Colonic mucosa (tissue), 4 donors: ENCODE measurements around the gene CALML5. TPM values are rescaled to one million over a fixed set of nuclear protein-coding genes. Genes with fewer than 3 reads are reported as not detected.

Experiments used
- DNase-seq: peaks from one replicate; pipeline ENCODE4 v3.0.0-alpha.2; 2020
- H3K27ac ChIP-seq: fragments of 200-600 bp; one replicate; pipeline ENCODE4 v1.8.0; 2021
- H3K27me3 ChIP-seq: fragments of 200-600 bp; one replicate; pipeline ENCODE4 v1.8.0; 2021
- H3K36me3 ChIP-seq: fragments of 200-600 bp; one replicate; pipeline ENCODE4 v1.8.0; 2021
- H3K4me1 ChIP-seq: fragments of 200-600 bp; one replicate; pipeline ENCODE4 v1.8.0; 2021; ENCODE audit warnings: mild to moderate bottlenecking
- H3K4me3 ChIP-seq: fragments of 200-600 bp; one replicate; pipeline ENCODE4 v1.8.0; 2021
- H3K9ac ChIP-seq, 2 donors: one replicate each; pipeline ENCODE4 v1.7.0; 2013; ENCODE audit warnings: control low read depth in 2 of 2, low read depth in 2 of 2, low read length in 2 of 2
- H3K9me3 ChIP-seq: fragments of 200-600 bp; one replicate; pipeline ENCODE4 v1.8.0; 2021
- intact Hi-C: fragments of 100-400 bp; cut with DNase I; formaldehyde crosslinking; loops from one replicate; pipeline ENCODE4 v1.14.1; 2022
- total RNA-seq, 2 donors: library from RNA; stranded (reverse); fragmentation: NEBNext Ultra II Directional in 1 of 2; extraction: Animal tissue kit (Norgen Biotek cat#: 25700) in 1 of 2; gene quantifications; one replicate each; pipeline ENCODE4 v1.2.1, GENCODE V29; 2021
- TF ChIP-seq, protein P1 (sequence below): fragments of 200-600 bp; IDR thresholded peaks from one replicate; pipeline ENCODE4 v1.8.0; 2022; ENCODE audit warnings: antibody characterized with exemption, mild to moderate bottlenecking
- donor health status: healthy.
- donor health status: DM: no; HTN: no; CAD: no.
- donor health status: DM: no; HTN: no; CAD: no.

Gene CALML5
- total RNA-seq, 2 donors from 2014 or later, result not detected

- no peak overlapping the region for H3K9ac ChIP-seq
- no peaks in the 10 kb centered on the region for H3K36me3 ChIP-seq
- H3K27ac ChIP-seq, result no peak overlapping the region
- no peak overlapping the region for H3K4me3 ChIP-seq
- no peaks in the 10 kb centered on the region for H3K4me1 ChIP-seq
- no peaks in the 10 kb centered on the region for H3K9me3 ChIP-seq
- TF ChIP-seq, protein P1, sequence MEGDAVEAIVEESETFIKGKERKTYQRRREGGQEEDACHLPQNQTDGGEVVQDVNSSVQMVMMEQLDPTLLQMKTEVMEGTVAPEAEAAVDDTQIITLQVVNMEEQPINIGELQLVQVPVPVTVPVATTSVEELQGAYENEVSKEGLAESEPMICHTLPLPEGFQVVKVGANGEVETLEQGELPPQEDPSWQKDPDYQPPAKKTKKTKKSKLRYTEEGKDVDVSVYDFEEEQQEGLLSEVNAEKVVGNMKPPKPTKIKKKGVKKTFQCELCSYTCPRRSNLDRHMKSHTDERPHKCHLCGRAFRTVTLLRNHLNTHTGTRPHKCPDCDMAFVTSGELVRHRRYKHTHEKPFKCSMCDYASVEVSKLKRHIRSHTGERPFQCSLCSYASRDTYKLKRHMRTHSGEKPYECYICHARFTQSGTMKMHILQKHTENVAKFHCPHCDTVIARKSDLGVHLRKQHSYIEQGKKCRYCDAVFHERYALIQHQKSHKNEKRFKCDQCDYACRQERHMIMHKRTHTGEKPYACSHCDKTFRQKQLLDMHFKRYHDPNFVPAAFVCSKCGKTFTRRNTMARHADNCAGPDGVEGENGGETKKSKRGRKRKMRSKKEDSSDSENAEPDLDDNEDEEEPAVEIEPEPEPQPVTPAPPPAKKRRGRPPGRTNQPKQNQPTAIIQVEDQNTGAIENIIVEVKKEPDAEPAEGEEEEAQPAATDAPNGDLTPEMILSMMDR, result no peak
- intact Hi-C loops, result no loop called here
- H3K27me3 ChIP-seq, result no peaks in the 10 kb centered on the region
- DNase-seq, result no peak
Measured at GRCh38 chr10:5482016-5482415, 17.4 kb downstream of the CALML5 start.

DNA sequence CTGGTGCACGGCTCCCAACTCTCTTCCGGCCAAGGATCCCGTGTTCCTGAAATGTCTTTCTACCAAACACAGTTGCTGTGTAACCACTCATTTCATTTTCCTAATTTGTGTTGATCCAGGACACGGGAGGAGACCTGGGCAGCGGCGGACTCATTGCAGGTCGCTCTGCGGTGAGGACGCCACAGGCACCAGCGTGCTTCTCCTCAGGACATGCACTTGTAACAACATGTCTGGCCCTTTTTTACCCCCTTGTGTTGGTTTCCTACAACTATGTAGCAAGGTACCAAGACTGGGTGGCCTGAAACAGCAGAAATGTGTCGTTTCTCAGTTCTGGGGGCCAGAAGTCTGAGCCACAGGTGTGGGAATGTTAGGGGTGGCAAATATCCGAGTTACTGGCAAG is 18.2 kb downstream of the CALML5 start:
- Histone ChIP-seq H3K4me1 (no peaks in the 10 kb centered on the region), H3K27ac (no peak overlapping the region), H3K9me3 (no peaks in the 10 kb centered on the region), H3K9ac (no peak overlapping the region), H3K27me3 (no peaks in the 10 kb centered on the region), H3K36me3 (no peaks in the 10 kb centered on the region), H3K4me3 (no peak overlapping the region)
- no peak for DNase-seq
- intact Hi-C loops, result no loop called here
- TF ChIP-seq, protein P1, result no peak

DNA sequence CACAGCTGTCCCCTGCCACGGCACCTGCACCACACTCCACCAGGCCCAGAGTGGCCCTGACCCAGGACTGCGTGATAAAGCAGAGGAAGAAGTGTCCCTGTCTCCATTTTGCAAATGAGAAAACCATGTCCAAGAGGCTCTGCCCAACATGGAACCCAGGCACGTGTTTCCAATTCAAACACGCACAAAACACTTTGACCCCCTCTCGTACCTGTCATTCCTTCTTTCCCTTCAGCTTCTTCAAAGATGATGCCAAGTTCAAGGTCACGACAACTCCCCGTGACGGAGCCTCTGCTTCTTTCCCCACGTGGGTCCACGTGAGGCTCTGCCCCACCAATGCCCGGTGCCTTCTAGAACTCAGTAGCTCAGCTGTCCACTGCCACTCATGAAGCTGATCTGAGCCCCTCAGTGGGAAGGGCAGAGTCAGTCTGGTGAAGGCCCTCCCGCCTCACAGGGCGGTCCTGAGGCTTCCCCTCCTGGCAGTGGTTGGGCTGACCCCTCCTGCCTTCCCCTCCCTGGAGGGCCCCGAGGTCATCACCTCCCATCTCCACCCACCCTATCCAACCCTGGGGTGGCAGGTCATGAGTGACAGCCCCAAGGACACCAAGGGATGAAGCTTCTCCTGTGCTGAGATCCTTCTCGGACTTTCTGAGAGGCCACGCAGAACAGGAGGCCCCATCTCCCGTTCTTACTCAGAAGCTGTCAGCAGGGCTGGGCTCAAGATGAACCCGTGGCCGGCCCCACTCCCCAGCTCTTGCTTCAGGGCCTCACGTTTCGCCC is 19.0 kb downstream of the CALML5 start:
- Histone ChIP-seq H3K4me1 (no peaks in the 10 kb centered on the region), H3K9ac (no peak overlapping the region), H3K36me3 (no peaks in the 10 kb centered on the region), H3K9me3 (no peaks in the 10 kb centered on the region), H3K27ac (no peak overlapping the region), H3K27me3 (no peaks in the 10 kb centered on the region), H3K4me3 (no peak overlapping the region)
- DNase-seq, result no peak
- intact Hi-C loops, result no loop called here
- TF ChIP-seq, protein P1, result no peak

GRCh38 chr10:5479481-5480161 is 19.7 kb downstream of the CALML5 start:
- no peak overlapping the region for H3K27ac ChIP-seq
- no peaks in the 10 kb centered on the region for H3K36me3 ChIP-seq
- intact Hi-C loops, result no loop called here
- TF ChIP-seq, protein P1, result no peak
- H3K27me3 ChIP-seq, result no peaks in the 10 kb centered on the region
- no peak overlapping the region for H3K4me3 ChIP-seq
- H3K9me3 ChIP-seq, result no peaks in the 10 kb centered on the region
- H3K9ac ChIP-seq, result no peak overlapping the region
- no peaks in the 10 kb centered on the region for H3K4me1 ChIP-seq
- DNase-seq, result no peak

GRCh38 chr10:5478694-5479305 is 20.6 kb downstream of the CALML5 start:
- H3K4me1 ChIP-seq, result no peaks in the 10 kb centered on the region
- intact Hi-C loops, result no loop called here
- TF ChIP-seq, protein P1, result no peak
- H3K36me3 ChIP-seq, result no peaks in the 10 kb centered on the region
- no peak overlapping the region for H3K4me3 ChIP-seq
- no peak overlapping the region for H3K9ac ChIP-seq
- no peaks in the 10 kb centered on the region for H3K27me3 ChIP-seq
- H3K27ac ChIP-seq, result no peak overlapping the region
- H3K9me3 ChIP-seq, result no peaks in the 10 kb centered on the region
- no peak for DNase-seq
